WTC11 (cell line): Measurements from ENCODE around the gene UAP1L1. TPM values are rescaled to one million over a fixed set of nuclear protein-coding genes. Genes with fewer than 3 reads are reported as not detected.

Experiments used
- ATAC-seq: fragments of 200-7000 bp; cut with Tn5 transposase; 2 replicates; pipeline ENCODE4 v1.10.0; 2021; ENCODE audit warnings: mild to moderate bottlenecking, moderate library complexity
- CTCF ChIA-PET: fragments of 300-600 bp; sonication (Branson Sonifier 250); formaldehyde crosslinking; loops from one replicate; lab custom pipeline; 2021; ENCODE audit warnings: antibody characterized with exemption; lab: Charles Lee
- POLR2A ChIA-PET: fragments of 350-600 bp; sonication (Branson Sonifier 250); formaldehyde crosslinking; loops from one replicate; lab custom pipeline; 2021; ENCODE audit warnings: antibody characterized with exemption; lab: Charles Lee
- DNase-seq: peaks from one replicate; pipeline ENCODE4 v3.0.0; 2021; ENCODE audit warnings: low spot score
- H3K27ac Mint-ChIP-seq: 2 replicates; pipeline ENCODE4 v1.8.0; 2021; ENCODE audit warnings: mixed read lengths
- H3K27me3 Mint-ChIP-seq: 2 replicates; pipeline ENCODE4 v1.8.0; 2021; ENCODE audit warnings: low read depth, mild to moderate bottlenecking, moderate library complexity, mixed read lengths
- H3K36me3 Mint-ChIP-seq: 2 replicates; pipeline ENCODE4 v1.8.0; 2021; ENCODE audit warnings: mixed read lengths
- H3K4me1 Mint-ChIP-seq: 2 replicates; pipeline ENCODE4 v1.8.0; 2022; ENCODE audit warnings: mixed read lengths
- H3K4me3 Mint-ChIP-seq: 2 replicates; pipeline ENCODE4 v1.8.0; 2021; ENCODE audit warnings: mild to moderate bottlenecking, moderate library complexity, mixed read lengths
- H3K9me3 Mint-ChIP-seq: 2 replicates; pipeline ENCODE4 v1.8.0; 2021; ENCODE audit warnings: mixed read lengths
- ARID4B ChIP-seq: sonication (generic); formaldehyde crosslinking; IDR thresholded peaks from 2 replicates; pipeline ENCODE4 v1.8.0; 2023; ENCODE audit warnings: missing genetic modification reagents, mild to moderate bottlenecking, borderline replicate concordance
- ATF3 ChIP-seq: sonication (generic); formaldehyde crosslinking; conservative IDR thresholded peaks from 2 replicates; pipeline ENCODE4 v1.8.1; 2022; ENCODE audit warnings: mild to moderate bottlenecking, missing genetic modification reagents
- ELF4 ChIP-seq: sonication (generic); formaldehyde crosslinking; IDR thresholded peaks from 2 replicates; pipeline ENCODE4 v1.8.1; 2022; ENCODE audit warnings: low read depth, mild to moderate bottlenecking, moderate library complexity, missing genetic modification reagents
- ERG ChIP-seq: fragments of 250-450 bp; sonication (Bioruptor Pico); IDR thresholded peaks from 2 replicates; pipeline ENCODE4 v1.8.0; 2021; ENCODE audit warnings: mild to moderate bottlenecking
- ESRRA ChIP-seq: sonication (generic); formaldehyde crosslinking; IDR thresholded peaks from 2 replicates; pipeline ENCODE4 v1.8.1; 2022; ENCODE audit warnings: mild to moderate bottlenecking, missing genetic modification reagents, borderline replicate concordance
- JUN ChIP-seq: sonication (generic); formaldehyde crosslinking; IDR thresholded peaks from 2 replicates; pipeline ENCODE4 v1.8.0; 2023; ENCODE audit warnings: mild to moderate bottlenecking, missing genetic modification reagents
- NR2C2 ChIP-seq: sonication (generic); formaldehyde crosslinking; IDR thresholded peaks from 2 replicates; pipeline ENCODE4 v1.8.0; 2022; ENCODE audit warnings: mild to moderate bottlenecking, missing genetic modification reagents
- OVOL2 ChIP-seq: fragments of 250-450 bp; sonication (Bioruptor Pico); IDR thresholded peaks from 2 replicates; pipeline ENCODE4 v1.9.0; 2021; ENCODE audit warnings: mild to moderate bottlenecking, borderline replicate concordance
- USF1 ChIP-seq: sonication (generic); formaldehyde crosslinking; IDR thresholded peaks from 2 replicates; pipeline ENCODE4 v1.8.0; 2022; ENCODE audit warnings: mild to moderate bottlenecking, missing genetic modification reagents
- ZNF138 ChIP-seq: sonication (generic); formaldehyde crosslinking; conservative IDR thresholded peaks from 2 replicates; pipeline ENCODE4 v1.8.1; 2022; ENCODE audit warnings: mild to moderate bottlenecking, moderate library complexity, missing genetic modification reagents
- ZNF219 ChIP-seq: sonication (generic); formaldehyde crosslinking; IDR thresholded peaks from 2 replicates; pipeline ENCODE4 v1.8.0; 2023; ENCODE audit warnings: missing genetic modification reagents, mild to moderate bottlenecking, borderline replicate concordance
- ZNF263 ChIP-seq: sonication (generic); formaldehyde crosslinking; IDR thresholded peaks from 2 replicates; pipeline ENCODE4 v1.8.1; 2022; ENCODE audit warnings: low read depth, mild to moderate bottlenecking, moderate library complexity, missing genetic modification reagents
- ZNF281 ChIP-seq: sonication (generic); formaldehyde crosslinking; IDR thresholded peaks from 2 replicates; pipeline ENCODE4 v1.8.0; 2023; ENCODE audit warnings: mild to moderate bottlenecking, missing genetic modification reagents
- ZNF396 ChIP-seq: fragments of 250-450 bp; sonication (Bioruptor Pico); IDR thresholded peaks from 2 replicates; pipeline ENCODE4 v1.8.0; 2021; ENCODE audit warnings: mild to moderate bottlenecking, moderate library complexity, borderline replicate concordance
- ZNF416 ChIP-seq: fragments of 250-450 bp; sonication (Bioruptor Pico); IDR thresholded peaks from 2 replicates; pipeline ENCODE4 v1.9.0; 2021; ENCODE audit warnings: mild to moderate bottlenecking, inconsistent platforms
- ZNF671 ChIP-seq: fragments of 250-450 bp; sonication (Bioruptor Pico); IDR thresholded peaks from 2 replicates; pipeline ENCODE4 v1.8.0; 2021; ENCODE audit warnings: mild to moderate bottlenecking
- ZSCAN18 ChIP-seq: fragments of 250-450 bp; sonication (Bioruptor Pico); IDR thresholded peaks from 2 replicates; pipeline ENCODE4 v2.1.2; 2022; ENCODE audit warnings: mild to moderate bottlenecking, moderate library complexity
- total RNA-seq: library from RNA; stranded (reverse); gene quantifications from 3 replicates; pipeline ENCODE4 v1.2.3, GENCODE V29; 2021

UAP1L1 gene
- total RNA-seq, 1 experiment from 2014 or later: 17.7 TPM

- TF ChIP-seq ERG (no peak), ESRRA (CRISPR knock-in tag) (no peak), ZSCAN18 (CRISPR knock-in tag) (no peak), ARID4B (CRISPR knock-in tag) (no peak), OVOL2 (CRISPR knock-in tag) (no peak), ELF4 (CRISPR knock-in tag) (no peak), ZNF263 (CRISPR knock-in tag) (no peak), ZNF219 (no peak), USF1 (CRISPR knock-in tag) (no peak)
- TF ChIP-seq, all 79 proteins: peak for 0
Measured at GRCh38 chr9:137107982-137108381, 30.7 kb downstream of the UAP1L1 start (continued).

GRCh38 chr9:137108608-137109249 lies 31.4 kb downstream of the UAP1L1 start:
- no peak overlapping the region for H3K27ac Mint-ChIP-seq
- ChIA-PET POLR2A (no interaction called here), CTCF (interaction anchor here (0.9 kb wide), 1 partner anchor 59 kb away, joined by 3 read pairs; no protein-coding TSS in a partner anchor)
- no peak overlapping the region for H3K4me3 Mint-ChIP-seq
- no peak for TF ChIP-seq ZNF671
- ATAC-seq (no peak), DNase-seq (no peak)
- H3K36me3 Mint-ChIP-seq: 0 out of 2 replicates have a peak, but pooled peaks cover 7% of the 10 kb centered on the region
- H3K4me1 Mint-ChIP-seq: no peaks in the 10 kb centered on the region
- peaks cover 8% of the 10 kb centered on the region for H3K27me3 Mint-ChIP-seq
- no peaks in the 10 kb centered on the region for H3K9me3 Mint-ChIP-seq

- Mint-ChIP-seq H3K4me3 (no peak overlapping the region), H3K36me3 (0 out of 2 replicates have a peak, but pooled peaks cover 7% of the 10 kb centered on the region), H3K4me1 (no peaks in the 10 kb centered on the region), H3K27me3 (peaks cover 8% of the 10 kb centered on the region), H3K9me3 (no peaks in the 10 kb centered on the region), H3K27ac (no peak overlapping the region)
- ChIA-PET CTCF (interaction anchor here (0.9 kb wide), 1 partner anchor 60 kb away, joined by 3 read pairs; no protein-coding TSS in a partner anchor), POLR2A (no interaction called here)
- no peak for DNase-seq
- ATAC-seq: no peak
- TF ChIP-seq JUN (CRISPR knock-in tag) (no peak), ZNF416 (CRISPR knock-in tag) (no peak), ATF3 (CRISPR knock-in tag) (no peak), USF1 (CRISPR knock-in tag) (no peak), ZNF138 (CRISPR knock-in tag) (no peak), ZNF281 (CRISPR knock-in tag) (no peak), ZNF396 (CRISPR knock-in tag) (no peak), NR2C2 (CRISPR knock-in tag) (no peak)
Measured at GRCh38 chr9:137109250-137110146, 32.2 kb downstream of the UAP1L1 start.
